ENCODE results near the gene ZFP2.

DNA sequence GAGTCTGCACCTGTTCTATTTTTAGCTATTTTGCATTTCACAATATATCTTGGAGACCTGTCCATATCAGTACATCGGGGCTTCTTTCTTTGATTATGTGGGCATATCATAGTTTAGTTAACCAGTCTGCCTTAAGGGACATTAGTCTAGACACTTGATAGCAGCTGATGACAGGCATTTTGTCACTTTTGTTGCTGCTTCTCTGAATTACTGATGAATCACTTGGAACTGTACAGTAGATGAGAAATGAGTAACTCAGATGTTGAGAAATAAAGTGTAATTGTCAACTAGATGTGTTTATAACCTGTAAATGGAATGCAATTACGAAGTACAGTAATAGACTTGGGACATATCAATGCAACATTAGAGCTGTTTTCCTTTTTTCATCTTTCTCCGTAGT, 7.1 kb downstream of the ZFP2 start:
- TF ChIP-seq, protein P1, sequence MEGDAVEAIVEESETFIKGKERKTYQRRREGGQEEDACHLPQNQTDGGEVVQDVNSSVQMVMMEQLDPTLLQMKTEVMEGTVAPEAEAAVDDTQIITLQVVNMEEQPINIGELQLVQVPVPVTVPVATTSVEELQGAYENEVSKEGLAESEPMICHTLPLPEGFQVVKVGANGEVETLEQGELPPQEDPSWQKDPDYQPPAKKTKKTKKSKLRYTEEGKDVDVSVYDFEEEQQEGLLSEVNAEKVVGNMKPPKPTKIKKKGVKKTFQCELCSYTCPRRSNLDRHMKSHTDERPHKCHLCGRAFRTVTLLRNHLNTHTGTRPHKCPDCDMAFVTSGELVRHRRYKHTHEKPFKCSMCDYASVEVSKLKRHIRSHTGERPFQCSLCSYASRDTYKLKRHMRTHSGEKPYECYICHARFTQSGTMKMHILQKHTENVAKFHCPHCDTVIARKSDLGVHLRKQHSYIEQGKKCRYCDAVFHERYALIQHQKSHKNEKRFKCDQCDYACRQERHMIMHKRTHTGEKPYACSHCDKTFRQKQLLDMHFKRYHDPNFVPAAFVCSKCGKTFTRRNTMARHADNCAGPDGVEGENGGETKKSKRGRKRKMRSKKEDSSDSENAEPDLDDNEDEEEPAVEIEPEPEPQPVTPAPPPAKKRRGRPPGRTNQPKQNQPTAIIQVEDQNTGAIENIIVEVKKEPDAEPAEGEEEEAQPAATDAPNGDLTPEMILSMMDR (IDR thresholded peaks at IDR 0.05): no peak
- TF ChIP-seq POLR2AphosphoS5 (IDR thresholded peaks at IDR 0.05): no peak
- TF ChIP-seq POLR2A (IDR thresholded peaks at IDR 0.05): no peak
